GM21576 (cell line): Measurements from ENCODE around the gene UCN2.

Source experiments
- ATAC-seq: cut with Tn5 transposase; IDR thresholded peaks from one replicate; pipeline ENCODE4 v1.9.1; 2021; ENCODE audit warnings: mild to moderate bottlenecking, moderate library complexity; ENCODE audit not compliant: unreplicated experiment

The UCN2 gene

GRCh38 chr3:48563382-48563918, at the start of gene UCN2:
TSS of gene UCN2 (minus strand) at chr3:48563781. CDS start at chr3:48563124, 657 bp downstream.
- ATAC-seq, result no peak

- ATAC-seq, result no peak
Measured at GRCh38 chr3:48612309-48612708, 48.7 kb upstream of the UCN2 start.

DNA sequence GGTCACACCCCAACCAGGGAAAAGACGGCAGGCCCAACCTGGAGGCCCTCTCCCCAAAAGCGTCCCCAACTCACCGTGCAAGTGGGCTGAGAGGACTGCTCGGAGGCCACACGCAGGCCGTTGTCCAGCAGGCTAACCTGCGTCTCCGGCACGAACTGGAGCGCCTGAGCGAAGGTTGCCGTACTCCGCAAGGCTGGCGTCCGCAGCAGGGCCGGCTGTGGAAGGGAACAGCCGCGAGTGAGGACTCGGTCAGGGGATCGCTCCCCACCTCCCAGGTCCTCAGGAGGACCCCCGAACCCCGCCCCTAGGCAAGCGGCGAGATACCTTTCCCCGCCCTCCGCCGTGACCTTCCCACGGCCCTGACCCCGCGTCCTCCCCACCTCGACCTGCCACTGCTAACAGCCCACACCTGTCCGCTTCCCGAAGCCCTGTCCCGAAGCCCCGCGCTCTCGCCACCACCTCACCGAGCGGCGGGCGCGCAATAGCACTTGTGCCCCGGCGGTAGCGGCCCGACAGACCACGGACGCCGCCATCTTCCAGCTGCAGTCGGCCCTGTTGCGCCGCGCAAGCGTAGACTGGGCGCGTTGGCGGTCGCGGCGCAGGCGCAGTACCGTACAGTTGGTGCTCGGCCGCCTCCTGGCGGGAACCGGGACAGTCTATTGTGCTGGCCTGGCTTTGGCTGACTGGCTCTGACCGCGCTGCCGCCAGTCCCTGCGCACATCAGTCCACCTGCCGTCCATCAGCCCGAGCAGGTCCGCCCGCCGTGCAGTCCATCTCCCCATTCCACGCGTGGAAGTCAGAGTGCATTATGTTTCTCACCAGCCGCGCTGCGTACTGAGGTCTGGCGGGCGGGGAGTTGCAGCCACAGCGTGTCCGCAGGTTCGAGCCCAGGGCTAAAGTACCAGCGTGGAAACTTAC, 45.8 kb upstream of the UCN2 start, which contains the start of gene UQCRC1:
Gene UQCRC1, minus strand, starts transcription at position 559 of the 918 bp plus-strand sequence. Its CDS starts 26 bp downstream, at position 533.
- peak; percentile 97 for ATAC-seq

DNA sequence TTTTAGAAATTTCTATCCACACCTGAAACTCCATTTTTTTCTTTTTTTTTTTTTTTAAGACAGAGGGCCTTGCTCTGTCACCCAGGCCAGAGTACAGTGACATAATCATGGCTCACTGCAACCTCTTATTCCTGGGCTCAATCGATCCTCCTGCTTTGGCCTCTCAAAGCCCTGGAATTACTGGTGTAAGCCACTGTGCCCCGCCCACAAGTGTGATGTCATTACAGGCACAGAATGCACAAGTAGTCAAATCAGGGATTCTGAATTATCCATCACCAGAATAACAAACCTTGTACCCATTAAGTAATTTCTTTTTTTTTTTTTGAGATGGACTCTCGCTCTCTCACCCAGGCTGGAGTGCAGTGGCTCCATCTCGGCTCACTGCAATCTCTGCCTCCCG, 43.9 kb upstream of the UCN2 start:
- no peak for ATAC-seq

DNA sequence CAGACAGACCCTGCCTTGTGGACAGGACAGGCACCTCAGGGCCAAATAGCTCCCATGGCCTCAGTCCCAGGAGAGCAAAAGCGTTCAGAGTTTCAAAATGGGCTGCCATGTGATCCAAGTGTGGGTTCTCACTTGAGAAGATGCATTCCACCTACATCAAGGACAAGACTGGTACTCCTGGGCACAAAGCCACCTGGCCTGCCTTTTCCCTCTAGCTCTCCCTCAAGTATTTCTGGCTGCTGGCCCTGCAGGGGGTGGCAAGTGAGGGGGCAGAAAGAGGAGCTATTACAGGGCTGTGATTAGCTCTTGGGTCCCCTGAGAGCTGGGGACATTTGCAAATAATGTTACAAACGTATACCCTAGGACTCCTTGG, 38.0 kb upstream of the UCN2 start:
- no peak for ATAC-seq

GRCh38 chr3:48600711-48601621, 37.4 kb upstream of the UCN2 start:
- ATAC-seq, result no peak

- no peak for ATAC-seq
Measured at GRCh38 chr3:48599509-48600285, 36.1 kb upstream of the UCN2 start.

- ATAC-seq, result no peak
Measured at GRCh38 chr3:48599077-48599501, 35.5 kb upstream of the UCN2 start.

DNA sequence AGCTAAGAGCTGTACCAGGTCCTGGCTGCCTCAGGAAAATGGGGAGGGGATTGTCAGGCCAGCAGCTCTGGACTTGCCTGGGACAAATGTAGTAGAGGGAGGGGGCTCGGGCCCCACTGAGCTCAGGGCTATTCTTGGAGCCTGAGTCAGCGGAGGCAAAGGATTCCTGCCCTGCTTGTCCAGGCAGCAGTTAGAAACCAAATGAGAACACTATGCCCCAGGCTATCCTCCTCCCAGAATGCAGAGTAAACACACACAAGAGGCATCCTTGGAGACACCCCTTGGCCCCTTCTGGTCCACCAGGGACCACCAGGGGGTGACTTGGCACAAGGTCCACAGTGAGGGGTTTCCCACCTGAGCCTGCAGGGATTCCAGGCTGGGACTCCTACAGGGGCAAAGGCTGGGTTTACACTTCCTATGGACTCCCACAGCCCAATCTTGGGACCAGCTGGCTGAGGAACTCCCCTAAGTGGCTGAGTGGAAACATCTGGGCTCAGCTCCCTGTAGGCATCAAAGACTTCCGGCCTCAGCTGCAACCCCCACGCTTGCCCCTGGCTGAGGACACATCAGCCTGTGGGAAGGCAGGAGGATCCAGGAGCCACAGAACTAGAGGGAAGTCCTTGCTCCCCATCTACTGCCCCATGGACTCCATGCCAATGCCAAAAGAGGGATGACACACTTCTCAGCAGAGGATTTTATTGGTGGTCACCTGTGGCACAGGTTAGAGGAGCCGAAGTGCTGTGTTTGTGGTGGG, 34.9 kb upstream of the UCN2 start:
- ATAC-seq, result no peak

DNA sequence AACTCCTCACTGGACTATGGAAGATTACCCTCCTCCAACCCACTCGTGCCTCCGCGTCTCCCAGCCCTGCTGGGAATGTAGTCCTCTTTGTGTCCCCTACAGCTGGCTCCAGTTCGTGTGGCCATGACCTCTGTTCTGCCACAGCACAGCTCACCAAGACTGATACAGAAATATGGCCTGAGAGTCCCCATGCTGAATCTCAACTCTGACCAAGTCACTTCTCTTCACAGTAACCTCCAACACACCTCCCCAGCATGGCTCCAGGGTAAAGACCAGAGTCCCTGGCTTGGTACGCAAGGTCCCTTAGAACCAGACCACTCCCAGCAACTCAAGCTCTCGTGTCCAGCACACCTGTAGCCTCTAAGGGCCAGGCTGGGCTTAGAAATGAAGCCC, 33.8 kb upstream of the UCN2 start:
- ATAC-seq, result no peak

DNA sequence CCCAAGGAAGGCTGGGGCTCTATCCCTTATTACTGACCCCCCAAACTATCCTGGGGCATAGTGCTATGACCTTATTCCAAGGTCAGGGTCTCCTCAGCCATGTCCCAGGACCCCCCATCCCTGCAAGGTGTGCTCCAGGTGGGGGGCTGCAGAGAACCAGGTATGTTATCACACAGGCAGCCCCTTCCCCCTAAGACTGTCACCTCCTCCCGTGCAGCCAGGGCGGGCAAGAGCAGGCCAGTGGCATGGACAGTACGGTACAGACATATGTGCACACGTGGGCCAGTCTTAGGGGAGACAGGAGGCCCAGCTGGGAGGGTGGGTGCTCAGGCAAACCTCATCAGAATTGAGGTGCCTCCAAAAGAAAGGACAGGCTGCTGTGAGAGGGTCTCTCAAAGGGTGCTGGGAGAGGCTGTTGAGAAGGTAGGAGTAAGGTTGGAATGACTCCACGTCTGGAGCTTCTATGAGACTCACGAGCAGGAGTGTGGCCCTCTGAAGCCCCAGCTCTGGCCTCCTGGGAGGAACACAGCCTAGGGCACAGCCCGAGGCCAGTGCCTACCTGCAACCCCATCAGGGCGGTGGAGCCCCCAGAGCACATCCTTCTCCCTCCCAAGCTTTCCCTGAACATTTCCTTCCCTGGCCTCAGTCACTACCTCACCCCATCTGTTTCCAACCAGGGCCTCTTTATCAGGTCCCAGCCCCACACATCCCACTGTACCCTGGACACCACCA, 33.3 kb upstream of the UCN2 start:
- no peak for ATAC-seq

DNA sequence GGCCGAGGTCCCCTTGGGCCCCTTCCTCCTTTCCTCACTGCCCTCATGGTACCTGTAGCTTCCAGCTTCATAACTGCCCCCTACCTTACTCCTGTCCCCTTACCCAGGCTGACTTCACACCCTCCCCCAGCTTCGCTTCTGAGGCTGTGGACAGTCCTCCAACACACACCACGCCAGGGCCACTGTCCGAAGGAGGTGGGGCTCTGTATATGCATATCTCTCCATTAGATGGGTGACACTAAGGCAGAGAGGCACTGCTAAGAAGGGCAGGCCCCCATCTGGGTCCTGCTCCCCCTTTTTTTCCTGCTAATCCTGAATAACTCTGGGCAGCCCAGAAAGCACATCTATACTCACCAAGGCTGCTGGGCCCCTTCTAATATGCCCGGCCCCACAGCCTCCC, 32.6 kb upstream of the UCN2 start:
- no peak for ATAC-seq

DNA sequence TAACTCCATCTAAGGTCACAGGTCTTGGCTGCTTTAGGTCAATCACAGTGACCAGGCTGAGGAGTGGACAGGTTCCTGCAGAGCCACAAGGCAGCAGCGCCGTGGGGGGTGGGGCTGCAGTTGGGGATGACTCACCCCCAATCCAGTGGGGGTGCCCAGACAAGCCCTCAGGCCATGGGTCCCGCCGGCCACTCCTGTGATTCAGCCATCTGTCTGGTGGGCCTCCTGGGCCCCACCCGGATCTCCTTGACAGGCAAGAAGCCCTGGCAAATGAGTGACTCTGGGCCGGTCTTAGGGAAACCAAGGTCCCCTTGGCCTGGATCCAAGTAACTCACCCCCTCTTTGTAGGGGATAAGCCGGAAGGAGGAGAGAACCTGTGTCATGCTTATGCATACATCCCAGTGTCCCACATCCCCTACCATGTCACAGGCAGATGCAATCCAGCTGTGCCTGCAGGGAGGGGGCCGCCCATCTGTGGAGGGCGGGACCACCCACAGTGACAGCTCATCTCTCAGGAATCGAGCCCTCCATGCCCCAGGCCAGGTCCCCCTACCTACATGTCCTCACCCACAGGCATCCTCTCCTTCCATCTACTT, 32.0 kb upstream of the UCN2 start:
- ATAC-seq, result no peak

DNA sequence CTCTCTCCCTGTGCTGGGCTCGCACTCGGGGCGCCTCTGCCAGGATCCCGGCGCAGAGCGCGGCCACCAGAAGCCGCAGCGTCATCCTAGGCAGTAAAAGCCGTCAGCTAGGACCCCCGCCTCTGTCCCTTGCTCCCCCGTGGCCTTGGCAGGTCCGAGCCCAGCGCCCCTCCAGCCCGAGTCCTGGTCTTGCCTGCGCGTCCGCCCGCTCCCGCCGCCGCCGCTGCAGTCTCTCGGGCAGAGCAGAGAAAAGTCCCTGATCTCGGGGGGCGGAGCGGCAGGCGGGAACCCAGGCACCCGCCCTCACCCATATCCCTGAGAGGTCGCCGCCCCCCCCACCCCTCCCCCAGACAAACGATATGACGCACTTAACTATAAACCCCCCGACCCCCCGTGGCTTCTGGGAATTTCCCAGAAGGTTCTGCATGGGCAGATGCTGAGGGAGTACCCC, 31.5 kb upstream of the UCN2 start, which contains the start of gene COL7A1:
Gene COL7A1, minus strand, starts transcription at position 255 of the 451 bp plus-strand sequence. Its CDS starts 170 bp downstream, at position 85.
- ATAC-seq, result no peak

GRCh38 chr3:48594417-48595049, 31.0 kb upstream of the UCN2 start:
- ATAC-seq, result no peak

- ATAC-seq, result no peak
Measured at GRCh38 chr3:48593337-48593736, 29.8 kb upstream of the UCN2 start.

- no peak for ATAC-seq
Measured at GRCh38 chr3:48592519-48593087, 29.0 kb upstream of the UCN2 start.
